Liver (tissue), 3 donors: ENCODE measurements around the gene DNHD1.

Experiments used
- CTCF ChIP-seq: fragments of 150-350 bp; IDR thresholded peaks from 2 replicates; pipeline ENCODE4 v1.5.1; 2017; ENCODE audit warnings: improper control_type of control experiment, low read depth, low read length; ENCODE audit not compliant: missing input control
- EGR1 ChIP-seq, 2 donors: IDR thresholded peaks; 2 replicates each; pipeline ENCODE4 v1.6.1; 2016 to 2018; ENCODE audit warnings: antibody characterized with exemption in 2 of 2, low read depth in 2 of 2
- FOXA1 ChIP-seq: IDR thresholded peaks from 2 replicates; pipeline ENCODE4 v1.6.1; 2016; ENCODE audit warnings: antibody characterized with exemption
- FOXA2 ChIP-seq: IDR thresholded peaks from 2 replicates; pipeline ENCODE4 v1.6.1; 2016; ENCODE audit warnings: antibody characterized with exemption
- GABPA ChIP-seq, 2 donors: IDR thresholded peaks in 1 of 2; conservative IDR thresholded peaks in 1 of 2; 2 replicates each; pipeline ENCODE4 v1.6.1; 2016; ENCODE audit warnings: antibody characterized with exemption in 2 of 2, mild to moderate bottlenecking in 1 of 2, moderate library complexity in 1 of 2
- HNF4G ChIP-seq: IDR thresholded peaks from 2 replicates; pipeline ENCODE4 v1.6.1; 2016; ENCODE audit warnings: antibody characterized with exemption
- JUND ChIP-seq, 2 donors: IDR thresholded peaks; 2 replicates each; pipeline ENCODE4 v1.6.1; 2016; ENCODE audit warnings: antibody characterized with exemption in 2 of 2
- MAX ChIP-seq: IDR thresholded peaks from 2 replicates; pipeline ENCODE4 v1.6.1; 2016; ENCODE audit warnings: antibody characterized with exemption
- RAD21 ChIP-seq, 2 donors: IDR thresholded peaks; 2 replicates each; pipeline ENCODE4 v1.6.1; 2016; ENCODE audit warnings: antibody characterized with exemption in 2 of 2, mild to moderate bottlenecking in 2 of 2
- RXRA ChIP-seq, 2 donors: IDR thresholded peaks; 2 replicates each; pipeline ENCODE4 v1.6.1; 2017 to 2018; ENCODE audit warnings: antibody characterized with exemption in 2 of 2, mild to moderate bottlenecking in 1 of 2
- SP1 ChIP-seq: IDR thresholded peaks from 2 replicates; pipeline ENCODE4 v1.6.1; 2018; ENCODE audit warnings: antibody characterized with exemption, mild to moderate bottlenecking
- TAF1 ChIP-seq: conservative IDR thresholded peaks from 2 replicates; pipeline ENCODE4 v1.6.1; 2016; ENCODE audit warnings: antibody characterized with exemption, mild to moderate bottlenecking
- YY1 ChIP-seq: IDR thresholded peaks from 2 replicates; pipeline ENCODE4 v1.6.1; 2016; ENCODE audit warnings: antibody characterized with exemption, mild to moderate bottlenecking
- ZBTB33 ChIP-seq: IDR thresholded peaks from 2 replicates; pipeline ENCODE4 v1.6.1; 2016; ENCODE audit warnings: antibody characterized with exemption
- donor health status: healthy.
- donor health status: healthy.

- TF ChIP-seq RAD21 (IDR thresholded peaks at IDR 0.05) (no peak), MAX (no peak), CTCF (no peak), YY1 (no peak), ZBTB33 (no peak), FOXA1 (no peak), EGR1 (IDR thresholded peaks at IDR 0.05; ENCODE audit: low read depth in 2 of 2) (no peak), TAF1 (no peak), JUND (IDR thresholded peaks at IDR 0.05) (no peak), GABPA (IDR thresholded peaks at IDR 0.05 in 1 of 2, conservative IDR thresholded peaks at IDR 0.05 in 1 of 2) (no peak), HNF4G (no peak), RXRA (IDR thresholded peaks at IDR 0.05) (no peak), SP1 (peak; percentile 9), FOXA2 (no peak)
Observed at GRCh38 chr11:6556139-6556949, 59.3 kb downstream of the DNHD1 start.
